GM21381 (cell line): ENCODE data around the gene CRY1.

ENCODE experiments used
- ATAC-seq: cut with Tn5 transposase; IDR thresholded peaks from one replicate; pipeline ENCODE4 v1.9.1; 2021; ENCODE audit warnings: mild to moderate bottlenecking, moderate library complexity; ENCODE audit not compliant: unreplicated experiment

Gene CRY1

GRCh38 chr12:107093417-107094182 is at the start of gene CRY1:
Gene CRY1, minus strand, starts transcription at chr12:107093549. Its CDS starts 588 bp downstream, at chr12:107092961.
- peak; percentile 86 for ATAC-seq

GRCh38 chr12:107139787-107140186 is 46.4 kb upstream of the CRY1 start:
- no peak for ATAC-seq

DNA sequence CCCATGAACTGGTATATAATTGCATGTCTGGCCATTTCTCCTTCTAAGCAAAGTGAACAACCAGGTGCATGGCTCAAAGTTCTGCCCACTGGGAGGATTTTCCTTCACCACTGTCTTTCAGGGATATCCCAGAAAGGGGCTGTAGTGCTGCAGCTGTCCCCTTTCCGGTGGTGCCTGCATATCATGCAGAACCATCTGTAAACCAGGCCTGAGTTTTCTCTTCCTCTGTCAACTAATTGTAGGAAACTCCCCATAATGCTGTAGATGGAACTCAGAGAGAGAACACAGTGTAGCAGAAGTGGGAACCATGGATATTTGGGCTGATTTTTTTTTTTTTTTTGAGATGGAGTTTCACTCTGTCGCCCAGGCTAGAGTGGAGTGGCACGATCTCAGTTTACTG is 45.6 kb upstream of the CRY1 start:
- no peak for ATAC-seq

DNA sequence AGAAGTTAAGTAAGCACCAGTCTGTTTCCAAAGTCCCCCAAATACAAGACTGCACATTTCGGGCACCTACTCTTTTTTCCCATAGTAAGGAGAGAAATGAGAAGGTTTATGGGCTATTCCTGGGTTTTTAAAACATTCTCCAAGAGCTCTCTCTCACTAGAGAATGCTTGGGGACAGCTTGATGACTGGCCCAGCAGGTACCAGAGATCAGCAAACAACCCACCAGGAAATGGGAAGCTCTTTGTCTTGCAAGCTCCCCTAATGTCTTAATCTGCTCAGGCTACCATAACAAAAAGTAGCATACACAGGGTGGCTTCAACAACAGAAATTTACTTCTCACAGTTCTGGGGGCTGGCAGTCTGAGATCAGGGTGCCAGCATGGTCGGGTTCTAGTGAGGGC is 41.8 kb upstream of the CRY1 start:
- ATAC-seq, result no peak

- no peak for ATAC-seq
Observed at GRCh38 chr12:107134558-107134957, 41.2 kb upstream of the CRY1 start.

DNA sequence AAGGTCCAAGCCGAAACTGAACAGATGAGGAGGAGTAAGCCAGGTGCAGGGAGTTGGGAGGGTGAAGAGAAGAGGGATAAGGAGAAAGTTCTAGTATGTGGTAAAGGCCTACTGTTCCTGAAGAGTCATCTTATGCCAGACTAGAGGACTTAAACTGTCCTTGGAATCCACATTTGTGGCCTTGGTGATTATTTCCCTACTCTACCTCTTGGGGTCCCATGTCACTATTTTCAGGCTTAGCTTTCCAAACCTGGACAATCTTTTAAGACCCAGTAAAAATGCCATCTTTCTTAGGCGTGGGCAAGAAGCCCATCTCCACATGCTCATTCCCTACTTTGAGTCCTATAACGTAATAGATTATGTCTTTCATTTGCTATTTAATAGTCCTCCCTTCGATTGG is 40.1 kb upstream of the CRY1 start:
- ATAC-seq, result no peak

- no peak for ATAC-seq
Observed at GRCh38 chr12:107131832-107132616, 38.7 kb upstream of the CRY1 start.

- ATAC-seq, result no peak
Observed at GRCh38 chr12:107130830-107131611, 37.7 kb upstream of the CRY1 start.

DNA sequence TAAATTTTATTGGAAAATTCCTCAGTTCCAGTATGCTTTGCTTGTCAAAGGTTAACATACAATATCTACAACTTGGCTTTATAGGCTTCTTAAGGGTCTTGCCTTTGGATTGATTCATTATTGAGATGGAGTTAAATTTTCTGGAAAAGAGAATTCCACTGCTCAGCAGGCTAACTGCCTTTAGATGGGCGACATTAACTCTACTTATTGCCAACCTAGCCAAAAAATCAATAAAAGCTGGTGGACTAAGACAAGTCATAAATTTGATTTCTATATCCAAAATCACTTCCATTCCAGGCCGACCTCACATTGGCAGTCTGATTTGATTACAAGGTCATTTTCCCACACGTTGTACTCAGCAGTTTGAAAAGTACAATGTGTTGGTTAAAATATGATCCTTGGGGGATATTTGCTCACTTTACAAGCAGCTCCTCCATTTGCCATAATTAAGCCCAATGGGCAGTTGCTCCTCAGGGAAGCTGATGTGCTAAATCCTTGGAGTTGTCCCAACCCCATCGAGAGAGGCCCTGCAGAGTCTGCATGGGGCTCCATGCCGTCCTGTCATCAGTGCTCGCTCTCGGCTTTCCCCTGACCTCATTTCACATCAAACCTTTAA is 36.1 kb upstream of the CRY1 start:
- ATAC-seq, result no peak

- ATAC-seq, result no peak
Observed at GRCh38 chr12:107127482-107128430, 34.4 kb upstream of the CRY1 start.

GRCh38 chr12:107126796-107127481 is 33.6 kb upstream of the CRY1 start:
- no peak for ATAC-seq

- ATAC-seq, result no peak
Observed at GRCh38 chr12:107125833-107126232, 32.5 kb upstream of the CRY1 start.

GRCh38 chr12:107122452-107122958 is 29.2 kb upstream of the CRY1 start:
- no peak for ATAC-seq

GRCh38 chr12:107119091-107119490 is 25.7 kb upstream of the CRY1 start:
- ATAC-seq, result no peak

DNA sequence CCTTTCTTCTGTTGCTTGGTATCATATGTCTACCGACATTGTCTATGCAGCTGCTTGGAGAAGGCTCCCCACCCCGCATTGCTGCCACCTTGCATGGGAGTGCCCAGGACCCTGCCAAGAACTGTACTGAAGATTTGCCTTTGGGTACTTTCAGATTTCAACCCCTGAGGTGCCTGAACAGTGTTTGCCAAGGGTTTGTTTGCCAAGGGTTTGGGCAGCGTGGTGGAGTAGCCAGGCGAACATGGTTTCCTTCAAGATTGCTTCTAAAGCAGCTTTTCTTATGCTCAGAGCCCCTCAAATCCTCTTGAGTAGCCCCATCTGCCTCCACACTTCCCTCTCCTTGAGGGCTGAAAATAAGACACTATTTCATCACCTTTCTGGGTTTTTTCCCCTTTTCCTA is 25.3 kb upstream of the CRY1 start:
- ATAC-seq, result no peak

DNA sequence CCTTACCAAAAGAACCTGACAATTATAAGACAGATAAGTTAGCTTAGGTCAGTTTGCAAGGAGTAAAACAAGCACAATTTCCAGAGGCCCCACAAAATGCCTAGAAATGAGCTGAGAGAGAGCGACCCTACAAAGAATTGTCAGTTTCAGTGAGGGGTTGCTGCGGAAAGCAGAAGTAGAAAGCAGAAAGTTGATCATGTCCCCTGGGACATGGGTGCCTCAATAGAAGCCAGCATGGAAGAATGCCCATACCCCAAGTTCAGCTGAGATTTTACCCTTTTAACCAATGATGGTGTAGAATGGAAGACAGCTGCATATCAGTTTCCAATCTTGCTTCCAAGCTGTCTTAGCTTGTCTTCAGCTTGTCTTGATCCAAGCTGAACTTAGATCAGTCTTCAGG is 21.8 kb upstream of the CRY1 start:
- ATAC-seq, result no peak

- no peak for ATAC-seq
Observed at GRCh38 chr12:107111314-107111713, 18.0 kb upstream of the CRY1 start.

DNA sequence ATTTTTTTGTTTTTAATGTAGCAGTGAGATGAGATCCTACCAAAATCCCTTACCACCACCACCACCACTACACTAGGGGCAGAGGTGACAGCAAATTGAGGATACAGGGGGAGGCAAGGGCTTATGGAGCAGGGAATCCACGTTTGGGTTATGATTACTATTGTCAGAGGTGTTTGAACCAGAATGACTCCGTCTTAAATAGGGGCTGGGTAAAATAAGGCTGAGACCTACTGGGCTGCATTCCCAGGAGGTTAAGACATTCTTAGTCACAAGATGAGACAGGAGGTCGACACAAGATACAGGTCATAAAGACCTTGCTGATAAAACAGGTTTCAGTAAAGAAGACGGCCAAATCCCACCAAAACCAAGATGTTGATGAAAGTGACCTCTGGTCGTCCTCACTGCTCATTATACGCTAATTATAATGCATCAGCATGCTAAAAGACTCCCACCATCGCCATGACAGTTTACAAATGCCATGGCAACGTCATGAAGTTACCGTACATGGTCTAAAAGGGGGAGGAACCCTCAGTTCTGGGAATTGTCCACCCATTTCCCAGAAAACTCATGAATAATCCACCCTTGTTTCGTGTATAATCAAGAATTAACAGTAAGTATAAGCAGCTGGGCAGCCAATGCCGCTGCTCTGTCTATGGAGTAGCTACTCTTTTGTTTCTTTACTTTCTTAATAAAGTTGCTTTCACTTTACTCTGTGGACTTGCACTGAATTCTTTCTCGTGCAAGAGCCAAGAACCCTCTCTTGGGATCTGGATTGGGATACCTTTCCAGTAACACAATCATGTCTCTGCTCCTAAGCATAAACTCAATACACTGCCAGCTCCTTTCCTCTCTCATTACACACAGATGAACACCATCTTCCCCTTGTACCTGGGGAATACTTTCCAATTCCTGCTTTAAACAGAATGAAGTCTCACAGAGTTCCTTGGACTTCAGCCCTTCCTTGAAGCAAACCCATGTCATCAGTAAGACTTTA is 16.7 kb upstream of the CRY1 start:
- no peak for ATAC-seq
